Neural cell (in vitro differentiated cells): Measurements from ENCODE around the gene MAML2.

Experiments
- CTCF ChIP-seq: fragments of 450-650 bp; IDR thresholded peaks from 2 replicates; pipeline ENCODE4 v1.5.1; 2014; ENCODE audit warnings: antibody characterized with exemption, mild to moderate bottlenecking, moderate library complexity; ENCODE audit not compliant: poor library complexity, severe bottlenecking
- EZH2 ChIP-seq: fragments of 200-600, 300-800 bp; shearing (Covaris generic), sonication (generic); IDR thresholded peaks from 2 replicates; pipeline ENCODE4 v1.6.1; 2014; ENCODE audit warnings: antibody characterized with exemption, low read length, borderline replicate concordance, mild to moderate bottlenecking; ENCODE audit not compliant: insufficient read depth, poor library complexity, severe bottlenecking
- MXI1 ChIP-seq: fragments of 450-650 bp; conservative IDR thresholded peaks from 2 replicates; pipeline ENCODE4 v1.6.1; 2014; ENCODE audit warnings: antibody characterized with exemption, mild to moderate bottlenecking; ENCODE audit not compliant: poor library complexity, severe bottlenecking
- POLR2AphosphoS5 ChIP-seq: IDR thresholded peaks from 2 replicates; pipeline ENCODE4 v1.6.1; 2012
- RAD21 ChIP-seq: fragments of 450-650 bp; conservative IDR thresholded peaks from 2 replicates; pipeline ENCODE4 v1.6.1; 2014; ENCODE audit warnings: antibody characterized with exemption, mild to moderate bottlenecking, moderate library complexity
- REST ChIP-seq: IDR thresholded peaks from 2 replicates; pipeline ENCODE4 v1.6.1; 2012; ENCODE audit warnings: borderline replicate concordance
- TAF1 ChIP-seq: IDR thresholded peaks from 2 replicates; pipeline ENCODE4 v1.6.1; 2012; ENCODE audit warnings: low read depth

- TF ChIP-seq CTCF (no peak), MXI1 (no peak), POLR2AphosphoS5 (no peak), TAF1 (no peak), EZH2 (no peak), RAD21 (no peak), REST (no peak)
These were observed 9.7 kb downstream of the MAML2 start for GRCh38 chr11:96333191-96333719.
